Measurements from ENCODE around the gene NFKBIZ. TPM values are rescaled to one million over a fixed set of nuclear protein-coding genes. Genes with fewer than 3 reads are reported as not detected.

NFKBIZ gene
- total RNA-seq, 2 experiments from 2014 or later = 11.8 to 26.6 TPM

DNA sequence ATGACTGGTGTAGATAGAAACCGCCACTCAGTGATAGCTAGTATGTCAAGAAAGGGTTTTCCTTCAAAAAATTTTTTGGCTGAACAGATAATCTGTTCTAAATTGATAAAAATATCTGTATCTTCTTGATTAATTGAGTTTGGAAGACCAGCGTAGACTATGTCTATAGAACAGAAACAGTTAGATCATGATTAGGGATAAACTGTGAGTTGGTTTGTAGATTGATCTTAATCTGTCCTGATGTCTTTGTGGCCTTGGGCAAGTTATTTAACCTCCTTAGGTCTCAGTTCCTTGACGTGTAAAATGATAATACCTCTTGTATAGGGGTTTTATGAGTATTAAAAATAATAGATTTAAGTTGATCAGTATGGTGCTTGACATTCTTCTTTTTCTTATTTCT, 4.7 kb downstream of the NFKBIZ start:
- DNase-seq (ENCODE audit: low spot score) = no peak
- H3K9me2 ChIP-seq (ENCODE audit: insufficient read depth, low read length) = no peaks in the 10 kb centered on the region
- H3K4me3 ChIP-seq (ENCODE audit: low read depth, low read length, poor library complexity, severe bottlenecking) = no peak overlapping the region
- no peak overlapping the region for H3K4me2 ChIP-seq (ENCODE audit: low read length)
- H3K36me3 ChIP-seq (ENCODE audit: insufficient read depth, low read length) = peaks cover 75% of the 10 kb centered on the region
- peaks cover 14% of the 10 kb centered on the region; the same call in 1 of the 2 replicates for H4K20me1 ChIP-seq (ENCODE audit: insufficient read depth, low read length)
- no peak overlapping the region for H2AFZ ChIP-seq (ENCODE audit: low read length)
- H3K79me2 ChIP-seq (ENCODE audit: insufficient read depth, low read depth, low read length) = peaks cover 24% of the 10 kb centered on the region
- H3K9me3 ChIP-seq (ENCODE audit: low read length) = no peaks in the 10 kb centered on the region
- CTCF ChIA-PET (ENCODE audit: unreplicated experiment) = no interaction called here
- TF ChIP-seq CTCF (conservative IDR thresholded peaks at IDR 0.05; ENCODE audit: low read length) = no peak
- no peak for TF ChIP-seq EZH2phosphoT487 (IDR thresholded peaks at IDR 0.05; ENCODE audit: borderline replicate concordance, low read depth, low read length)
- intact Hi-C loops (cut with micrococcal nuclease; ENCODE audit: unreplicated experiment) = no loop called here
- POLR2A ChIA-PET = interaction anchor here (0.7 to 1.0 kb wide), 3 partner anchors 13 to 368 kb away, joined by 3 to 7 read pairs (median 3); no protein-coding TSS in a partner anchor
- no TSS peak for BruUV-seq (replicated peaks)
- H3K4me1 ChIP-seq (ENCODE audit: insufficient read depth, low read length, poor library complexity, severe bottlenecking) = peaks cover 16% of the 10 kb centered on the region
- no peak overlapping the region for H3K27ac ChIP-seq (ENCODE audit: low read depth, low read length, poor library complexity, severe bottlenecking)

DNA sequence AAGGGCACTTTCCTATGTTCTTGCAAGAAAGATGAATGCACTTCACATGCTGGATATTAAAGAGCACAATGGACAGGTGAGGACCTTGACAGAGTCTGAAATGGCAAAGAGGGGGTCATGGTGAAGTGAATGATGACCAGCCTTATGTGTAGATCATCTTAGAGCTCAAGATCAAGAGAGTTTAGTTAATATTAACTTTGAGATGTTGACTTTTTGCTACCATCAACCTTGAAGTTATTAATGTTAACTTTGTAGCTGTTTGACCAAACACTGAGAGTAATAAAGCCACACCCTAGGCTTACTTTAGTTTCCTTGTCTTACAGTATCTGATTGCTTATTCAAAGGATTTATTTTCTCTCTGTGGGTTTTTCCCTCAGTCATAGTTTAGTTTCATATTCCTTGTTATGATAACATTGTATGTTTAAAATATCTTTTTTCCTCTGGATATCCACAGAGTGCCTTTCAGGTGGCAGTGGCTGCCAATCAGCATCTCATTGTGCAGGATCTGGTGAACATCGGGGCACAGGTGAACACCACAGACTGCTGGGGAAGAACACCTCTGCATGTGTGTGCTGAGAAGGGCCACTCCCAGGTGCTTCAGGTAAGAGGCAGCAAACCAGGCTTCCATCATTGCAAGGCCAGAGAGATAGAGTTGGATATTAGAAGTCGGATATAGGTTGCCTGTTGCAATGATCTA, 5.4 kb downstream of the NFKBIZ start:
- ChIA-PET POLR2A (interaction anchor here (0.9 to 1.0 kb wide), 2 partner anchors 12 to 367 kb away, joined by 3 to 7 read pairs; no protein-coding TSS in a partner anchor), CTCF (ENCODE audit: unreplicated experiment) (no interaction called here)
- Histone ChIP-seq H3K9me3 (ENCODE audit: low read length) (no peaks in the 10 kb centered on the region), H3K4me2 (ENCODE audit: low read length) (no peak overlapping the region), H3K27ac (ENCODE audit: low read depth, low read length, poor library complexity, severe bottlenecking) (no peak overlapping the region), H3K79me2 (ENCODE audit: insufficient read depth, low read depth, low read length) (peaks cover 24% of the 10 kb centered on the region), H3K36me3 (ENCODE audit: insufficient read depth, low read length) (peaks cover 83% of the 10 kb centered on the region), H4K20me1 (ENCODE audit: insufficient read depth, low read length) (peaks cover 14% of the 10 kb centered on the region; the same call in 1 of the 2 replicates), H3K9me2 (ENCODE audit: insufficient read depth, low read length) (no peaks in the 10 kb centered on the region), H2AFZ (ENCODE audit: low read length) (no peak overlapping the region), H3K4me1 (ENCODE audit: insufficient read depth, low read length, poor library complexity, severe bottlenecking) (peaks cover 16% of the 10 kb centered on the region), H3K4me3 (ENCODE audit: low read depth, low read length, poor library complexity, severe bottlenecking) (no peak overlapping the region)
- intact Hi-C loops (cut with micrococcal nuclease; ENCODE audit: unreplicated experiment) = no loop called here
- no peak for DNase-seq (ENCODE audit: low spot score)
- no TSS peak for BruUV-seq (replicated peaks)
- TF ChIP-seq EZH2phosphoT487 (IDR thresholded peaks at IDR 0.05; ENCODE audit: borderline replicate concordance, low read depth, low read length) (no peak), CTCF (conservative IDR thresholded peaks at IDR 0.05; ENCODE audit: low read length) (no peak)

DNA sequence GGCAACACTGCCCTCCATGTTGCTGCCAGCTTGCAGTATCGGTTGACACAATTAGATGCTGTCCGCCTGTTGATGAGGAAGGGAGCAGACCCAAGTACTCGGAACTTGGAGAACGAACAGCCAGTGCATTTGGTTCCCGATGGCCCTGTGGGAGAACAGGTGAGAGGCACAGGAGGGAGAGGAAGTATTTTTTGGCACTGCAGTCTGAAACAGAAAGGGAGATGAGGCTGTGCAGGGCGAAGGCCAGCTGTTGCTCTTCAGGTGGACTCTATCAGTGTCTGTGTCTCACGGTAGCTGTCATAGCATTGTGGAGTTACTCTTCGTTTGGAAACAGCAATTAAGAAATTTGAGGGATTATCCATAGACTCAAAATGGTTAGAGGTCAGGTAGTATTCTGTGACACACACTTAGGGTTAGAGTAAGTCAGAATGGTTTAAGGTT, 8.0 kb downstream of the NFKBIZ start:
- no peaks in the 10 kb centered on the region for H4K20me1 ChIP-seq (ENCODE audit: insufficient read depth, low read length)
- TF ChIP-seq CTCF (conservative IDR thresholded peaks at IDR 0.05; ENCODE audit: low read length) = no peak
- TF ChIP-seq EZH2phosphoT487 (IDR thresholded peaks at IDR 0.05; ENCODE audit: borderline replicate concordance, low read depth, low read length) = no peak
- H3K9me3 ChIP-seq (ENCODE audit: low read length) = no peaks in the 10 kb centered on the region
- no peak for DNase-seq (ENCODE audit: low spot score)
- peaks cover 98% of the 10 kb centered on the region for H3K36me3 ChIP-seq (ENCODE audit: insufficient read depth, low read length)
- H3K4me3 ChIP-seq (ENCODE audit: low read depth, low read length, poor library complexity, severe bottlenecking) = no peak overlapping the region
- no peaks in the 10 kb centered on the region for H3K9me2 ChIP-seq (ENCODE audit: insufficient read depth, low read length)
- no peaks in the 10 kb centered on the region; the same call in 1 of the 2 replicates for H3K79me2 ChIP-seq (ENCODE audit: insufficient read depth, low read depth, low read length)
- no TSS peak for BruUV-seq (replicated peaks)
- H3K27ac ChIP-seq (ENCODE audit: low read depth, low read length, poor library complexity, severe bottlenecking) = no peak overlapping the region
- no peak overlapping the region for H3K4me2 ChIP-seq (ENCODE audit: low read length)
- CTCF ChIA-PET (ENCODE audit: unreplicated experiment) = interaction anchor here (0.9 kb wide), 1 partner anchor 10 kb away, joined by 3 read pairs; no protein-coding TSS in a partner anchor
- POLR2A ChIA-PET = interaction anchor here (1.0 kb wide), 1 partner anchor 8 kb away, joined by 3 read pairs; no protein-coding TSS in a partner anchor
- H2AFZ ChIP-seq (ENCODE audit: low read length) = no peak overlapping the region
- intact Hi-C loops (cut with micrococcal nuclease; ENCODE audit: unreplicated experiment) = no loop called here
- peaks cover 2% of the 10 kb centered on the region for H3K4me1 ChIP-seq (ENCODE audit: insufficient read depth, low read length, poor library complexity, severe bottlenecking)
